SK-N-SH treated with all-trans-retinoic acid at 6 μM for 48 hours (cell line): Measurements from ENCODE around the gene BAIAP3.

Experiments
- ATAC-seq: fragments of 200-7000 bp; cut with Tn5 transposase; 3 replicates; pipeline ENCODE4 v1.9.1; 2020; ENCODE audit warnings: mild to moderate bottlenecking, moderate library complexity
- ARNTL ChIP-seq: fragments of 450-650 bp; formaldehyde crosslinking; IDR thresholded peaks from 2 replicates; pipeline ENCODE4 v1.5.0; 2020; ENCODE audit warnings: low read depth, mild to moderate bottlenecking, moderate library complexity, borderline replicate concordance
- BACH2 ChIP-seq: fragments of 250-450 bp; sonication (Bioruptor Pico); IDR thresholded peaks from 2 replicates; pipeline ENCODE4 v1.9.0; 2021; ENCODE audit warnings: mild to moderate bottlenecking, borderline replicate concordance
- CSDC2 ChIP-seq: fragments of 250-450 bp; sonication (Bioruptor Pico); IDR thresholded peaks from 2 replicates; pipeline ENCODE4 v1.5.0; 2020; ENCODE audit warnings: mild to moderate bottlenecking, moderate library complexity
- ESRRG ChIP-seq: fragments of 250-450 bp; sonication (Bioruptor Pico); IDR thresholded peaks from 2 replicates; pipeline ENCODE4 v1.6.1; 2021; ENCODE audit warnings: mild to moderate bottlenecking
- GLIS3 ChIP-seq: fragments of 250-450 bp; sonication (Bioruptor Pico); IDR thresholded peaks from 2 replicates; pipeline ENCODE4 v1.5.0; 2020; ENCODE audit warnings: mild to moderate bottlenecking, moderate library complexity
- ISL1 ChIP-seq: fragments of 250-450 bp; sonication (Bioruptor Pico); IDR thresholded peaks from 2 replicates; pipeline ENCODE4 v2.1.2; 2022; ENCODE audit warnings: mild to moderate bottlenecking, moderate library complexity
- OSR1 ChIP-seq: fragments of 250-450 bp; sonication (Bioruptor Pico); IDR thresholded peaks from 2 replicates; pipeline ENCODE4 v1.8.0; 2022; ENCODE audit warnings: moderate library complexity, mild to moderate bottlenecking, inconsistent platforms
- POU6F1 ChIP-seq: fragments of 250-450 bp; sonication (Bioruptor Pico); IDR thresholded peaks from 2 replicates; pipeline ENCODE4 v1.8.0; 2021; ENCODE audit warnings: low read depth, mild to moderate bottlenecking, moderate library complexity, borderline replicate concordance
- PPARA ChIP-seq: fragments of 250-450 bp; sonication (Bioruptor Pico); IDR thresholded peaks from 2 replicates; pipeline ENCODE4 v1.5.0; 2020; ENCODE audit warnings: mild to moderate bottlenecking, borderline replicate concordance
- SNAI2 ChIP-seq: fragments of 250-450 bp; sonication (Bioruptor Pico); IDR thresholded peaks from 2 replicates; pipeline ENCODE4 v1.5.0; 2020; ENCODE audit warnings: mild to moderate bottlenecking, moderate library complexity
- TCF4 ChIP-seq: fragments of 250-450 bp; sonication (Bioruptor Pico); IDR thresholded peaks from 2 replicates; pipeline ENCODE4 v1.8.0; 2021; ENCODE audit warnings: mild to moderate bottlenecking, moderate library complexity, borderline replicate concordance
- ZC3H10 ChIP-seq: fragments of 250-450 bp; sonication (Bioruptor Pico); IDR thresholded peaks from 2 replicates; pipeline ENCODE4 v1.5.1; 2021; ENCODE audit warnings: mild to moderate bottlenecking, moderate library complexity
- ZFP3 ChIP-seq: fragments of 250-450 bp; sonication (Bioruptor Pico); IDR thresholded peaks from 2 replicates; pipeline ENCODE4 v1.5.0; 2020; ENCODE audit warnings: mild to moderate bottlenecking, moderate library complexity
- ZFP30 ChIP-seq: fragments of 450-650 bp; formaldehyde crosslinking; IDR thresholded peaks from 2 replicates; pipeline ENCODE4 v1.5.0; 2022; ENCODE audit warnings: mild to moderate bottlenecking, moderate library complexity
- ZNF565 ChIP-seq: fragments of 450-650 bp; formaldehyde crosslinking; conservative IDR thresholded peaks from 2 replicates; pipeline ENCODE4 v1.5.0; 2020; ENCODE audit warnings: low read depth, mild to moderate bottlenecking, moderate library complexity
- ZNF70 ChIP-seq: fragments of 450-650 bp; formaldehyde crosslinking; IDR thresholded peaks from 2 replicates; pipeline ENCODE4 v1.5.0; 2020; ENCODE audit warnings: mild to moderate bottlenecking, moderate library complexity
- ZNF8 ChIP-seq: fragments of 450-650 bp; formaldehyde crosslinking; IDR thresholded peaks from 2 replicates; pipeline ENCODE4 v1.5.0; 2020; ENCODE audit warnings: mild to moderate bottlenecking, moderate library complexity
- TF ChIP-seq, protein P1 (sequence below): fragments of 250-450 bp; sonication (Bioruptor Pico); IDR thresholded peaks from 2 replicates; pipeline ENCODE4 v1.8.0; 2020; ENCODE audit warnings: mild to moderate bottlenecking, moderate library complexity, borderline replicate concordance
- TF ChIP-seq, protein P2 (sequence below): fragments of 250-450 bp; sonication (Bioruptor Pico); IDR thresholded peaks from 2 replicates; pipeline ENCODE4 v1.5.1; 2020; ENCODE audit warnings: low read depth, mild to moderate bottlenecking, moderate library complexity
- TF ChIP-seq, protein P3 (sequence below): fragments of 250-450 bp; sonication (Bioruptor Pico); IDR thresholded peaks from 2 replicates; pipeline ENCODE4 v1.5.1; 2021; ENCODE audit warnings: mild to moderate bottlenecking, moderate library complexity

Gene BAIAP3

DNA sequence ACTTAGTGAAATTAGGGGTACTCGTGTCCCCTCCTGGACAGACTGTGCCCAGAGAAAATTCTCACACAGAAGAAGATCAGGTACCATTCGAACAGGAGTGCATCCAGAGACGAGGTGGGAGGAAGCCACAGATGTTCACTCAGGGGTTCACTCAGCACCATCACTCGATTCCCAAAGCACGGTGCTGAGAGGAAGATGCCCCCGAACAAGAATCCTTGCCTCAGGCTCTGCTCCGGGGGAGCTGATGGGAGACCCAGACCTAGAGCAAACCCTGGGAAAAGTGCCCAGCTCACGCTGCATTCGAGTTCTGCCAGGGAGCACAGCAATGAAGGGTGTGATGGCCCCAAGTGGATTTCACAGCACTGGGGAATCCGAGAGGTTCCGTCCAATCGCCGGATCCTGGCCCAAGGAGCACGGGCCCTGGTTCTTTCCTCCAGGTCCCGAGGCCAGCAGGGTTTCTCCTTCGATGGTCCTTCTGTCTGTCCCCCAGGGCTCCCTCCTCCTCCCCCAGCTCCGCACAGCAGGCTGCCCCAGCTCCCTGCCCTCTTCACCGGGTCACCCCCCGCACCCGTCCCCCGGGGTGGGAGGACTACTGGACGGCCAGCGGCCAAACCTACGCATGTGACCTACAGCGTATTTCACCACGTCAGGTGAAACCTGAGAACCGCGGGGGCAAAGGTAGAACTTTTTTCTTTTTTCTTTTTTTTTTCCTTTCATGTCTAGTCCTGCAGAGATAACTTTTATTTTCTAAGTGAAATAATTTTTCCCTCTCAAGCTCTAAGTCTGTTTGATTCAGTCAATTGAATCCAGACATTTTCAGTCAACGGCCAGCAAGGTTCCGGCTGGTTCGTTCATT is 34.2 kb upstream of the BAIAP3 start (continued):
- TF ChIP-seq, protein P1, sequence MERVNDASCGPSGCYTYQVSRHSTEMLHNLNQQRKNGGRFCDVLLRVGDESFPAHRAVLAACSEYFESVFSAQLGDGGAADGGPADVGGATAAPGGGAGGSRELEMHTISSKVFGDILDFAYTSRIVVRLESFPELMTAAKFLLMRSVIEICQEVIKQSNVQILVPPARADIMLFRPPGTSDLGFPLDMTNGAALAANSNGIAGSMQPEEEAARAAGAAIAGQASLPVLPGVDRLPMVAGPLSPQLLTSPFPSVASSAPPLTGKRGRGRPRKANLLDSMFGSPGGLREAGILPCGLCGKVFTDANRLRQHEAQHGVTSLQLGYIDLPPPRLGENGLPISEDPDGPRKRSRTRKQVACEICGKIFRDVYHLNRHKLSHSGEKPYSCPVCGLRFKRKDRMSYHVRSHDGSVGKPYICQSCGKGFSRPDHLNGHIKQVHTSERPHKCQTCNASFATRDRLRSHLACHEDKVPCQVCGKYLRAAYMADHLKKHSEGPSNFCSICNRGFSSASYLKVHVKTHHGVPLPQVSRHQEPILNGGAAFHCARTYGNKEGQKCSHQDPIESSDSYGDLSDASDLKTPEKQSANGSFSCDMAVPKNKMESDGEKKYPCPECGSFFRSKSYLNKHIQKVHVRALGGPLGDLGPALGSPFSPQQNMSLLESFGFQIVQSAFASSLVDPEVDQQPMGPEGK: no peak
- TF ChIP-seq, protein P2, sequence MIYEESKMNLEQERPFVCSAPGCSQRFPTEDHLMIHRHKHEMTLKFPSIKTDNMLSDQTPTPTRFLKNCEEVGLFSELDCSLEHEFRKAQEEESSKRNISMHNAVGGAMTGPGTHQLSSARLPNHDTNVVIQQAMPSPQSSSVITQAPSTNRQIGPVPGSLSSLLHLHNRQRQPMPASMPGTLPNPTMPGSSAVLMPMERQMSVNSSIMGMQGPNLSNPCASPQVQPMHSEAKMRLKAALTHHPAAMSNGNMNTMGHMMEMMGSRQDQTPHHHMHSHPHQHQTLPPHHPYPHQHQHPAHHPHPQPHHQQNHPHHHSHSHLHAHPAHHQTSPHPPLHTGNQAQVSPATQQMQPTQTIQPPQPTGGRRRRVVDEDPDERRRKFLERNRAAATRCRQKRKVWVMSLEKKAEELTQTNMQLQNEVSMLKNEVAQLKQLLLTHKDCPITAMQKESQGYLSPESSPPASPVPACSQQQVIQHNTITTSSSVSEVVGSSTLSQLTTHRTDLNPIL (CRISPR knock-in tag): no peak
- TF ChIP-seq ARNTL (CRISPR knock-in tag): no peak
- no peak for TF ChIP-seq GLIS3 (CRISPR knock-in tag)
- no peak for TF ChIP-seq ZNF70
- TF ChIP-seq BACH2 (CRISPR knock-in tag): no peak
- TF ChIP-seq ZFP30 (CRISPR knock-in tag): no peak

- no peak for TF ChIP-seq ZNF8 (CRISPR knock-in tag)
- no peak for TF ChIP-seq ZNF565
- no peak for TF ChIP-seq ARNTL (CRISPR knock-in tag)
- no peak for TF ChIP-seq OSR1 (CRISPR knock-in tag)
- no peak for TF ChIP-seq ZC3H10 (CRISPR knock-in tag)
- no peak for TF ChIP-seq PPARA (CRISPR knock-in tag)
- TF ChIP-seq, protein P2 (CRISPR knock-in tag): no peak
- no peak for ATAC-seq
Observed at GRCh38 chr16:1299868-1300203, 33.6 kb upstream of the BAIAP3 start.

DNA sequence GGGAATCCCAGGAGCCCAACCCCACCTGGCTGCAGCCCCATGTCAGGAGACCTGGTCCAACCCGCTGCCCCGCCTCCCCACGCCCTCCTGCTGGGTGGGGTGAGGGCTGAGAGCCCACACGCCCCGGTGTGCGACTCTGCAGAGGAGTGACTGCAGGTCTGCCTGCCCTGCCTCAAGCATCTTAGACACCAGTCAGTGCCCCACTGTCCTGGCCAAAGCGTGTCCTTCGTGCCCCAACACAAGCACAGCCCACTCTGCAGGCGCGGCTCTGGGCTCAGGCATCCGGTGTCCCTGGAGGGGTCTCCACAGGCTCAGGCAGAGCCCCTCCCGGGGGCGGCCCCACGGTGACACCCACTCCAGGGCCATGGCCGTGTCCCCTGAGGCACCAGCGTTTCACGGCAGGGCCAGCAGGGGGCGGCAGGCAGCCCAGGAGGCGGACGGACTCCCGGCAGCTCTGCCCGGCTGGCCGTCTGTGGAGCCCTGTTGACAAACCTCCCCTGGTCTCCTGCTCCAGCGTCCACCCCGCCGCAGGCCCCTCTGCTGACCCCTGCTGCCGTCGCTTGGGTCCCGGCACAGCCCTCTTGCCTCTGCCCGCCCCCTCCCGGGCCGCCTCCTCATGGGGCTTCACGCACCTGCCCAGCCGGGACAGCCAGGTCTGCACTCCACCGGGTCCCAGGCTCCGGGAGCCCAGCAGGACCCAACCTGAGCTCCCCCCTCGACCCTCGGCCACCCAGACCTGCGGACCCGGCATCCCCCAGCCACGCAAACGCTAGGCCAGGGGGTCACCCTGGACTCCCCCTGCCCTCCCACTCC is 32.6 kb upstream of the BAIAP3 start:
- peak; percentile 96 for ATAC-seq
- TF ChIP-seq TCF4 (CRISPR knock-in tag): no peak
- TF ChIP-seq ZNF565: no peak
- TF ChIP-seq PPARA (CRISPR knock-in tag): no peak
- no peak for TF ChIP-seq ZFP30 (CRISPR knock-in tag)
- no peak for TF ChIP-seq CSDC2
- TF ChIP-seq ZNF70: no peak
- no peak for TF ChIP-seq ISL1 (CRISPR knock-in tag)
- no peak for TF ChIP-seq ZFP3 (CRISPR knock-in tag)
- TF ChIP-seq, protein P3, sequence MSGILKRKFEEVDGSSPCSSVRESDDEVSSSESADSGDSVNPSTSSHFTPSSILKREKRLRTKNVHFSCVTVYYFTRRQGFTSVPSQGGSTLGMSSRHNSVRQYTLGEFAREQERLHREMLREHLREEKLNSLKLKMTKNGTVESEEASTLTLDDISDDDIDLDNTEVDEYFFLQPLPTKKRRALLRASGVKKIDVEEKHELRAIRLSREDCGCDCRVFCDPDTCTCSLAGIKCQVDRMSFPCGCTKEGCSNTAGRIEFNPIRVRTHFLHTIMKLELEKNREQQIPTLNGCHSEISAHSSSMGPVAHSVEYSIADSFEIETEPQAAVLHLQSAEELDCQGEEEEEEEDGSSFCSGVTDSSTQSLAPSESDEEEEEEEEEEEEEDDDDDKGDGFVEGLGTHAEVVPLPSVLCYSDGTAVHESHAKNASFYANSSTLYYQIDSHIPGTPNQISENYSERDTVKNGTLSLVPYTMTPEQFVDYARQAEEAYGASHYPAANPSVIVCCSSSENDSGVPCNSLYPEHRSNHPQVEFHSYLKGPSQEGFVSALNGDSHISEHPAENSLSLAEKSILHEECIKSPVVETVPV (CRISPR knock-in tag): no peak
- TF ChIP-seq, protein P2 (CRISPR knock-in tag): no peak
- TF ChIP-seq SNAI2 (CRISPR knock-in tag): no peak
- no peak for TF ChIP-seq POU6F1
- TF ChIP-seq ZC3H10 (CRISPR knock-in tag): no peak
- TF ChIP-seq ESRRG (CRISPR knock-in tag): no peak
